ENCODE results near the gene PTPRT. TPM values are rescaled to one million over a fixed set of nuclear protein-coding genes. Genes with fewer than 3 reads are reported as not detected.
"Not testable (repeated sequence)": the region's sequence is repeated elsewhere in the genome, so short reads cannot be mapped to it uniquely, and the experiment has no call there.

PTPRT gene
- total and polyA plus RNA-seq, 12 donors: 0.05 to 0.34 (median 0.16) TPM; not detected in 1

DNA sequence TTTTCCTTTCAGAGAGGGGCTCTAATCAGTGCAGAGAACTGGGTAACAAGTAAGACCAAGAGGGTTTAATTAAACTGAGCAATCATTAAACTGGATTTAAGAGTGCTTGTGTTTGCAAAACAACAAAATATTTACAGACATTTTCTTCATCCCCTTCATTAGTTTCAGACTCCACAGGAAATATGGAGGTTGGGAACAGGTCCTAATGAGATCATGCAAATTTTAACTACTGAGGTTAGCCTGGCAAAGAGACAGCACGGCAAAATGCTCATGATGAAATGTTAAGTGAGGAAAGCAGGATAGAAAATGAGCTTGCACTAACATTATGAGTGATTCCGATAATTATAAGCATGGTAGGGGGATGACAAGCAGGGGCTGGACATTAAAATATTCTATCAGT, 268.9 kb downstream of the PTPRT start:
- no peak for DNase-seq
- no peak overlapping the region for H3K27ac ChIP-seq
- H3K27me3 ChIP-seq: no peaks in the 10 kb centered on the region
- no peak for TF ChIP-seq POLR2A (IDR thresholded peaks at IDR 0.05)
- TF ChIP-seq, protein P1, sequence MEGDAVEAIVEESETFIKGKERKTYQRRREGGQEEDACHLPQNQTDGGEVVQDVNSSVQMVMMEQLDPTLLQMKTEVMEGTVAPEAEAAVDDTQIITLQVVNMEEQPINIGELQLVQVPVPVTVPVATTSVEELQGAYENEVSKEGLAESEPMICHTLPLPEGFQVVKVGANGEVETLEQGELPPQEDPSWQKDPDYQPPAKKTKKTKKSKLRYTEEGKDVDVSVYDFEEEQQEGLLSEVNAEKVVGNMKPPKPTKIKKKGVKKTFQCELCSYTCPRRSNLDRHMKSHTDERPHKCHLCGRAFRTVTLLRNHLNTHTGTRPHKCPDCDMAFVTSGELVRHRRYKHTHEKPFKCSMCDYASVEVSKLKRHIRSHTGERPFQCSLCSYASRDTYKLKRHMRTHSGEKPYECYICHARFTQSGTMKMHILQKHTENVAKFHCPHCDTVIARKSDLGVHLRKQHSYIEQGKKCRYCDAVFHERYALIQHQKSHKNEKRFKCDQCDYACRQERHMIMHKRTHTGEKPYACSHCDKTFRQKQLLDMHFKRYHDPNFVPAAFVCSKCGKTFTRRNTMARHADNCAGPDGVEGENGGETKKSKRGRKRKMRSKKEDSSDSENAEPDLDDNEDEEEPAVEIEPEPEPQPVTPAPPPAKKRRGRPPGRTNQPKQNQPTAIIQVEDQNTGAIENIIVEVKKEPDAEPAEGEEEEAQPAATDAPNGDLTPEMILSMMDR (IDR thresholded peaks at IDR 0.05): no peak
- no peaks in the 10 kb centered on the region for H3K36me3 ChIP-seq (replicated peaks in 1 of 2)
- WGBS, 4 donors: 73 to 79% (median 74%) methylated on average over 2 of the region's 2 CpGs
- no peak overlapping the region for H3K4me3 ChIP-seq
- intact Hi-C loops (cut with DNase I): no loop called here
- no peaks in the 10 kb centered on the region for H3K9me3 ChIP-seq (replicated peaks in 1 of 3)
- H3K4me1 ChIP-seq (replicated peaks in 1 of 2): no peaks in the 10 kb centered on the region

DNA sequence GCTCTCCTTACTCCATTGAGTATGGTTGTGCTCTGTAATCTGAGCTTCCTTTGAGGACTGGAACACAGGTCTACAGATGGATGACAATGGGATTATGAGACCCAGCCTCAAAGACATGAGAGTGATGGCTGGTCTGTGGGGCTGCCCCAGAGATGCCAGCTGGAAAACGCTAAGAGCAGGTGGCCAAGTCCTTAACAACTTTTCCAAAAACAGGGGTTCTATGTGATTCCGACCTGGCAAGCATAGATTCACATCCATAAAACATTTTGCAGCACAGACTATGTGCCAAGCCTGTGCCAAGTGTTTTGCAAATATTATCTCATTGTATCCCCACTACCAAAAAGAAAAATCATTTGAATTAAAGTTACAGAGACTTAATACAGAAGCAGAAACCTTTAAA, 270.4 kb downstream of the PTPRT start:
- intact Hi-C loops (cut with DNase I): no loop called here
- TF ChIP-seq POLR2A (IDR thresholded peaks at IDR 0.05): no peak
- TF ChIP-seq, protein P1 (IDR thresholded peaks at IDR 0.05): no peak
- WGBS, 4 donors: 61 to 83% (median 70%) methylated on average over 2 of the region's 2 CpGs
- Histone ChIP-seq H3K27me3 (no peaks in the 10 kb centered on the region), H3K36me3 (replicated peaks in 1 of 2) (no peaks in the 10 kb centered on the region), H3K4me3 (no peak overlapping the region), H3K4me1 (replicated peaks in 1 of 2) (no peaks in the 10 kb centered on the region), H3K27ac (no peak overlapping the region), H3K9me3 (replicated peaks in 1 of 3) (no peaks in the 10 kb centered on the region)
- no peak for DNase-seq

DNA sequence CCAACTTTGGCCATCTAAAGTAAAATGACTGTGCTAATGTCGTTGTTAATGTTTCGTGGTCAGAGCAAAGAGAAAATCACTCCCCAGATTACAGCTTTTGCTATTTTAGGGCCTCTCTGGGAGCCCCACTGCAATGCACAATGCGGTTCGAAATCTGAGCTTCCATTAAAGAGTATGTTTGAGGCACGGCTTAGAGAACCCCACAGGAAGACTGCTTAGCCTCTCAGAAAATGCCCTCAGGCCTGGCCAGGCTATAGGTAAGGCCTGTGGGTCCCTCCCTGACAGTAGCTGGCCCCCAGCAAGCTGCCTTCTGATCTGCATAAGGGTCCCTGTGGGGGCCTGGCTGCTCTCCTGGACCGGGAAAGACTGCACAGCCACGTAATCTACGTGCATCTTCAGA, 274.6 kb downstream of the PTPRT start:
- Histone ChIP-seq H3K27me3 (no peaks in the 10 kb centered on the region), H3K36me3 (replicated peaks in 1 of 2) (no peaks in the 10 kb centered on the region), H3K9me3 (replicated peaks in 1 of 3) (no peaks in the 10 kb centered on the region), H3K4me1 (replicated peaks in 1 of 2) (no peaks in the 10 kb centered on the region), H3K4me3 (no peak overlapping the region), H3K27ac (no peak overlapping the region)
- no peak for TF ChIP-seq POLR2A (IDR thresholded peaks at IDR 0.05)
- TF ChIP-seq, protein P1 (IDR thresholded peaks at IDR 0.05): no peak
- intact Hi-C loops (cut with DNase I): no loop called here
- DNase-seq: no peak
- 70 to 84% (median 81%) methylated on average over 8 of the region's 8 CpGs for WGBS, 4 donors

DNA sequence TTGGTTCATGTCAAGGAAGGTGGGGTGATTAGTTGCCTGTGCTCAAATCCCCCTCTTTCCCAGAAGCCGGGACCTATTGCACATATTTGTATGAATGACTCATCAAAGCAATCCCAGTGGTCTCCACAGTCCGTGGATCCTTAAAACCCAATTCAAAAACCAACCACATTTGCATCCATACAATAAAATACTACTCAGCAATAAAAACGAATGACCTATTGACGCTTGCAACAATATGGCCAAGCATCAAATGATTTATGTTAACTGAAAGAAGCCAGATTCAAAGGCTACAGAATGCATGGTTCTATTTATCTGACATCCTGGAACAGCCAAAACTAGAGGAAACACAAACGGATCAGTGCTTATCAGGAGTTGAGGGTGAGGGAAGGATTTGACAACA, 275.4 kb downstream of the PTPRT start:
- Histone ChIP-seq H3K27me3 (no peaks in the 10 kb centered on the region), H3K4me1 (replicated peaks in 1 of 2) (no peaks in the 10 kb centered on the region), H3K4me3 (no peak overlapping the region), H3K9me3 (replicated peaks in 1 of 3) (no peaks in the 10 kb centered on the region), H3K27ac (no peak overlapping the region), H3K36me3 (replicated peaks in 1 of 2) (no peaks in the 10 kb centered on the region)
- DNase-seq: no peak
- TF ChIP-seq POLR2A (IDR thresholded peaks at IDR 0.05): no peak
- TF ChIP-seq, protein P1 (IDR thresholded peaks at IDR 0.05): no peak
- WGBS, 4 donors: 58 to 61% (median 59%) methylated on average over 5 of the region's 5 CpGs
- intact Hi-C loops (cut with DNase I): no loop called here

DNA sequence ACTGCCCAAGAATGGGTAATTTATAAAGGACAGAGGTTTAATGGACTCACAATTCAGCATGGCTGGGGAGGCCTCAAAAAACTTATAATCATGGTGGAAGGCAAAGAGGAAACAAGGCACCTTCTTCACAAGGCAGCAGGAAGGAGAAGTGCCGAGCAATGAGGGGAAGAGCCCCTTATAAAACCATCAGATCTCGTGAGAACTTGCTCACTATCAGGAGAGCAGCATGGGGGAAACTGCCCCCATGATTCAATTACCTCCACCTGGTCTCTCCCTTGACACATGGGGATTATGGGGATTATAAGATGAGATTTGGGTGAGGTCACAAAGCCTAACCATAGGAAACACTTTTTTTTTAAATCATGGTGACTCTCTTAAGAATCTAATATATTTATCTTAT, 278.9 kb downstream of the PTPRT start:
- H3K27ac ChIP-seq; H3K9me3 ChIP-seq (replicated peaks in 1 of 3); H3K4me3 ChIP-seq; H3K4me1 ChIP-seq (replicated peaks in 1 of 2); H3K36me3 ChIP-seq (replicated peaks in 1 of 2); DNase-seq; intact Hi-C loops (cut with DNase I); H3K27me3 ChIP-seq: not testable (repeated sequence)
- WGBS, 4 donors: 45 to 60% (median 57%) methylated on average over 2 of the region's 2 CpGs
